K562 (cell line): Measurements from ENCODE around the gene CCDC28B. TPM values are rescaled to one million over a fixed set of nuclear protein-coding genes. Genes with fewer than 3 reads are reported as not detected.
A peak's percentile ranks its signal among the peaks of the same experiment; 100 is the strongest.

Source experiments
- ATAC-seq: fragments of 200-7000 bp; cut with Tn5 transposase; 3 replicates; pipeline ENCODE4 v1.9.1; 2020; ENCODE audit warnings: moderate library complexity
- Bru-seq: library from RNA; stranded (reverse); fragments of 400-500 nt; gene quantifications from one replicate; lab custom pipeline; 2021; lab: Mats Ljungman, UMichigan
- BruChase-seq, 2 experiments: library from RNA; stranded (reverse); fragments of 400-500 nt; gene quantifications; one replicate each; lab custom pipeline; 2021; lab: Mats Ljungman, UMichigan
- BruUV-seq: library from RNA; stranded (reverse); fragments of 400-500 nt; replicated peaks from 2 replicates; lab custom pipeline; 2021; lab: Mats Ljungman, UMichigan
- CTCF ChIA-PET: fragments of 300-600 bp; formaldehyde crosslinking; extraction: SDS; loops from one replicate; lab custom pipeline; 2021; ENCODE audit warnings: low intra/inter-chr PET ratio; lab: Yijun Ruan, JAX
- POLR2A ChIA-PET: fragments of 300-600, 350-650 bp; sonication (Branson Sonifier 250); formaldehyde crosslinking; extraction: SDS; loops from one replicate; lab custom pipeline; 2021; ENCODE audit warnings: antibody characterized with exemption, inconsistent platforms; lab: Yijun Ruan, JAX
- DNase-seq, 4 experiments: peaks; one replicate each; pipeline versions ENCODE4 v3.0.0 to v3.0.0-alpha.2; 2011 to 2018; ENCODE audit warnings: low spot score in 3 of 4, mixed read lengths in 3 of 4; ENCODE audit errors: extremely low read depth in 1 of 4
- FAIRE-seq: peaks from 2 replicates; lab custom pipeline; 2011; peaks lifted over from hg19 to GRCh38; lab: Jason Lieb, UNC
- H2AFZ ChIP-seq: 2 replicates; pipeline ENCODE4 v1.6.0; 2011; ENCODE audit warnings: low read depth, low read length, control low read depth, inconsistent platforms
- H3K27ac ChIP-seq: fragments of 200-600 bp; 3 replicates; pipeline ENCODE4 v1.8.0; 2011; ENCODE audit warnings: low read depth, mild to moderate bottlenecking, control low read depth, inconsistent platforms, low read length, moderate library complexity, mixed read lengths; ENCODE audit errors: extremely low read depth
- H3K27me3 ChIP-seq, 2 experiments: fragments of 300-600 bp in 1 of 2; 2 replicates in 1 of 2; 3 replicates in 1 of 2; pipeline versions ENCODE4 v1.6.0 to v1.8.0; 2011; ENCODE audit warnings: inconsistent platforms in 2 of 2, low read length in 2 of 2, mild to moderate bottlenecking in 1 of 2, mixed read lengths in 1 of 2, moderate library complexity in 1 of 2; ENCODE audit not compliant: control insufficient read depth in 2 of 2, insufficient read depth in 2 of 2
- H3K36me3 ChIP-seq: fragments of 300-600 bp; 3 replicates; pipeline ENCODE4 v1.8.0; 2011; ENCODE audit warnings: mild to moderate bottlenecking, low read length, inconsistent platforms; ENCODE audit not compliant: control insufficient read depth, insufficient read depth
- H3K4me1 ChIP-seq, 2 experiments: fragments of 200-600 bp in 1 of 2; replicated peaks in 1 of 2; 2 replicates in 1 of 2; 3 replicates in 1 of 2; pipeline versions ENCODE4 v1.5.1 to v1.8.0; 2011; ENCODE audit warnings: inconsistent platforms in 2 of 2, low read length in 2 of 2, mild to moderate bottlenecking in 1 of 2, mixed read lengths in 1 of 2, moderate library complexity in 1 of 2; ENCODE audit not compliant: control insufficient read depth in 2 of 2, insufficient read depth in 2 of 2
- H3K4me2 ChIP-seq: 2 replicates; pipeline ENCODE4 v1.6.1; 2011; ENCODE audit warnings: low read length, control low read depth, inconsistent platforms, mixed read lengths; ENCODE audit not compliant: insufficient read depth
- H3K4me3 ChIP-seq: fragments of 200-600 bp; sonication (generic), shearing (Covaris generic); 2 replicates; pipeline ENCODE4 v1.5.1; 2016; ENCODE audit warnings: control low read depth, inconsistent platforms
- H3K79me2 ChIP-seq: fragments of 200-600 bp; 3 replicates; pipeline ENCODE4 v1.8.0; 2011; ENCODE audit warnings: low read length, inconsistent platforms; ENCODE audit not compliant: control insufficient read depth, insufficient read depth
- H3K9ac ChIP-seq, 2 experiments: 2 replicates each; pipeline versions ENCODE4 v1.6.0 to v1.6.1; 2011; ENCODE audit warnings: low read depth in 2 of 2, low read length in 2 of 2, control low read depth in 1 of 2, inconsistent platforms in 1 of 2, mild to moderate bottlenecking in 1 of 2, mixed read lengths in 1 of 2; ENCODE audit not compliant: insufficient read depth in 1 of 2
- H3K9me1 ChIP-seq: one replicate; pipeline ENCODE4 v1.6.0; 2011; ENCODE audit warnings: inconsistent platforms, mild to moderate bottlenecking, low read length, moderate library complexity; ENCODE audit not compliant: control insufficient read depth, insufficient read depth
- H3K9me3 ChIP-seq: replicated peaks from 2 replicates; pipeline ENCODE4 v1.5.1; 2011; ENCODE audit warnings: low read depth, low read length, inconsistent platforms; ENCODE audit not compliant: control insufficient read depth, insufficient read depth
- H4K20me1 ChIP-seq: replicated peaks from 2 replicates; pipeline ENCODE4 v1.6.1; 2011; ENCODE audit warnings: low read length, inconsistent platforms, mixed read lengths; ENCODE audit not compliant: control insufficient read depth, insufficient read depth
- ARHGAP35 ChIP-seq: fragments of 450-650 bp; IDR thresholded peaks from 2 replicates; pipeline ENCODE4 v1.6.1; 2018; ENCODE audit not compliant: partially characterized antibody
- GTF2A2 ChIP-seq: IDR thresholded peaks from 2 replicates; pipeline ENCODE4 v1.6.1; 2016; ENCODE audit warnings: mild to moderate bottlenecking, missing genetic modification characterization, missing compliant biosample characterization
- KHSRP ChIP-seq: fragments of 450-650 bp; IDR thresholded peaks from 2 replicates; pipeline ENCODE4 v1.6.1; 2017
- MTA2 ChIP-seq: fragments of 450-650 bp; IDR thresholded peaks from 2 replicates; pipeline ENCODE4 v1.6.1; 2016; ENCODE audit warnings: low read depth
- RUNX1 ChIP-seq: sonication (generic); IDR thresholded peaks from 2 replicates; pipeline ENCODE4 v1.6.1; 2016; ENCODE audit warnings: antibody characterized with exemption, low read depth
- SMAD2 ChIP-seq: fragments of 150-350 bp; IDR thresholded peaks from 2 replicates; pipeline ENCODE4 v1.6.1; 2014; ENCODE audit warnings: low read depth, mild to moderate bottlenecking, low read length
- SRSF9 ChIP-seq: fragments of 200-400 bp; formaldehyde crosslinking; IDR thresholded peaks from 2 replicates; pipeline ENCODE4 v1.6.1; 2017; ENCODE audit warnings: low read depth, low read length, borderline replicate concordance
- WGBS: fragments of 100-300 bp; shearing (Covaris generic); methylation state at CpG from one replicate; pipeline ENCODE4 v1.1.6; 2016; ENCODE audit warnings: low coverage, mixed read lengths; ENCODE audit not compliant: insufficient coverage; ENCODE audit errors: missing lambda C conversion rate; 5-methylcytosine and 5-hydroxymethylcytosine counted together
- in situ Hi-C: fragments of 300-500 bp; cut with MboI; formaldehyde crosslinking; loops from 4 replicates; pipeline ENCODE4 v1.15.0; 2018; ENCODE audit warnings: inconsistent platforms, mixed read lengths
- intact Hi-C: fragments of 100-400 bp; cut with micrococcal nuclease; formaldehyde crosslinking; loops from 2 replicates; pipeline ENCODE4 v1.14.2; 2022
- long read RNA-seq, 3 experiments: library from polyadenylated mRNA in 2 of 3; library from RNA in 1 of 3; unstranded in 2 of 3; stranded (forward) in 1 of 3; transcript quantifications; one replicate each; pipeline ENCODE4 v2.0.0, GENCODE V29; 2019 to 2022
- polyA minus RNA-seq, 3 experiments: library from RNA; depleted of rRNA, polyadenylated mRNA; stranded (reverse); fragments of >200 nt; gene quantifications; 2 replicates each; pipeline ENCODE4 v1.2.3, GENCODE V29; 2011
- polyA plus RNA-seq, 8 experiments: library from polyadenylated mRNA; depleted of rRNA in 4 of 8; stranded (reverse) in 5 of 8; unstranded in 3 of 8; fragments of >200 nt; fragmentation: Nextera tagmentation in 2 of 8; fragmentation: Illumina TruSeq in 1 of 8; extraction: Ambion mirVana in 2 of 8; extraction: Trizol in 1 of 8; gene quantifications; 2 replicates each; pipeline versions ENCODE4 v1.2.1 to v1.2.3, GENCODE V29; 2011 to 2014; ENCODE audit warnings: inconsistent platforms in 1 of 8, missing spikeins in 1 of 8
- total RNA-seq, 7 experiments: library from RNA; depleted of rRNA in 6 of 7; stranded (reverse); fragments of >200 nt in 6 of 7; fragmentation: Illumina TruSeq in 2 of 7; extraction: Trizol in 2 of 7; gene quantifications; 2 replicates each; pipeline versions ENCODE4 v1.2.1 to v1.2.3, GENCODE V29; 2011 to 2021; ENCODE audit warnings: low replicate concordance in 1 of 7
- TF ChIP-seq, protein P1 (sequence below): IDR thresholded peaks from 2 replicates; pipeline ENCODE4 v1.6.1; 2014; ENCODE audit warnings: antibody characterized with exemption
- TF ChIP-seq, protein P2 (sequence below): fragments of 200-800 bp; sonication (Bioruptor generic); IDR thresholded peaks from 2 replicates; pipeline ENCODE4 v1.6.1; 2016; ENCODE audit warnings: missing genetic modification characterization, missing compliant biosample characterization

The CCDC28B gene
- 11.5 and 23.4 TPM in 2 replicates for total RNA-seq (2011; cell fraction: chromatin; rRNA removed; ENCODE audit: low replicate concordance)
- 20.0 and 22.0 TPM in 2 replicates for total RNA-seq (2011; cell fraction: nucleolus; rRNA removed)
- total RNA-seq (2011; cell fraction: nucleoplasm; rRNA removed), result 16.6 and 19.8 TPM in 2 replicates
- 51.9 and 59.5 TPM in 2 replicates for total RNA-seq (2014; rRNA removed)
- 14.3 and 17.3 TPM in 2 replicates for total RNA-seq (2014; rRNA removed; fragmentation: Illumina TruSeq; extraction: Trizol)
- total RNA-seq (2015; rRNA removed; fragmentation: Illumina TruSeq; extraction: Trizol), result 42.2 and 44.4 TPM in 2 replicates
- 48.0 and 50.6 TPM in 2 replicates for total RNA-seq (2021)
- polyA plus RNA-seq (2011; rRNA removed), result 29.3 and 29.4 TPM in 2 replicates
- 38.3 and 45.4 TPM in 2 replicates for polyA plus RNA-seq (2011; cell fraction: cytosol; rRNA removed)
- polyA plus RNA-seq (2011; cell fraction: nucleus; rRNA removed), result 22.5 and 26.4 TPM in 2 replicates
- polyA plus RNA-seq (2012), result 44.3 and 77.3 TPM in 2 replicates
- 31.7 and 45.4 TPM in 2 replicates for polyA plus RNA-seq (2014; fragmentation: Illumina TruSeq; extraction: Trizol)
- polyA plus RNA-seq (2014; fragmentation: Nextera tagmentation; extraction: Ambion mirVana), result 10 to 100 TPM in 1 of 2 experiments, 1 to 10 TPM in 1; 5.7 to 14.5 TPM
- 54.5 and 56.6 TPM in 2 replicates for polyA plus RNA-seq (2014; rRNA removed)
- 15.4 and 16.3 TPM in 2 replicates for polyA minus RNA-seq (2011; rRNA and poly(A)+ RNA removed)
- polyA minus RNA-seq (2011; cell fraction: cytosol; rRNA and poly(A)+ RNA removed), result 16.2 and 17.0 TPM in 2 replicates
- polyA minus RNA-seq (2011; cell fraction: nucleus; rRNA and poly(A)+ RNA removed), result 7.1 and 7.9 TPM in 2 replicates
- Bru-seq, nascent RNA, result percentile 65 among the genes with signal in this experiment
- percentile 61 among the genes with signal in this experiment for BruChase-seq, experiment 1, labeled RNA remaining after a 2-hour chase
- BruChase-seq, experiment 2, labeled RNA remaining after a 6-hour chase, result percentile 65 among the genes with signal in this experiment
- long read RNA-seq, experiment 1, transcript CCDC28B-201 (6 exons, 1,089 nt), result major isoform, 38 of 82 reads
- long read RNA-seq, experiment 1, partial matches to known transcripts, result 24 of 82 reads
- long read RNA-seq, experiment 1, other reads (novel, unspliced or antisense), result 14 of 82 reads
- long read RNA-seq, experiment 2, transcript CCDC28B-201 (6 exons, 1,089 nt), result major isoform, 28 of 67 reads
- long read RNA-seq, experiment 2, partial matches to known transcripts, result 11 of 67 reads
- long read RNA-seq, experiment 2, other reads (novel, unspliced or antisense), result 25 of 67 reads
- long read RNA-seq, experiment 3, transcript CCDC28B-201 (6 exons, 1,089 nt), result major isoform, 23 of 48 reads
- long read RNA-seq, experiment 3, partial matches to known transcripts, result 18 of 48 reads
- long read RNA-seq, experiment 3, other reads (novel, unspliced or antisense), result 6 of 48 reads

DNA sequence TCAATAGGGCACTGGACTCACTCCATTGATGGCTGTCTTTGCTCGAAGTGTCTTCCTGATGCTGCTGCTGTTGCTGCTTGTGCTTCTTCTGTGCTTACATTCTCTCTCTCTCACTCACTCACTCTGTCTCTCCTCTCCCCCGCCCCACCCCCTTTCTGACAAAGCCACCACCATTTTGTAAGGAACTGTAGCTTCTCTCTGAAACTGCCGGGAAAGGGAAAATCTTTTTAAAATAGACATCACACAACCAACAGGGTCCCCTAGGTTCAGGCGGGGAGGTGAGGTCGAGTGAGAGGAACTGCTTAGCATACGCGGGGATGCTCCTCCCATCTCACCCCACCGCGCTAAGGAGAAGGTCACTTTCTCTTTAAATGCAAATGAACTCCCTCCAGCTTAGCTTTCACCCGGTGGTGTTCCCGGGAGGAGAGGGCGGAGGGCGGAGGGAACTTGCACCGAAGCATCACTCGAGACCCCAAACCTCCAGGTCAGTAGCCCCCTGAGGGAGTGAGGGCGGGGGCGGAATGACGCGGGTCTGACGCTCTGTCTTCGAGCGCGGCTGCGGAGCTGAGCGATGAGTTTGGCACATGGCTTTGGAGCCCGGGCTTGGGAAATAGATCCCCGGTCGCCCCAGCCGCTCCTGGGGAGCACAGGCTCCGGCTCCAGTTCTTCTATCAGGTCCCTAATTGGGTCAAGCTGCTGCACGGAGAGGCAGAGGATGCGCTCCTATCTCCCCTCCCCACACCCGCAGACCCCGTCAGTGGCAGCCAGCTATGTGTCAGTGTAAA lies at the start of gene CCDC28B:
TSS of gene CCDC28B (plus strand) at position 370 of the 785 bp plus-strand sequence. CDS start 1,341 bp downstream, outside the sequence.
- Histone ChIP-seq H2AFZ (peak within 1 kb of the TSS; percentile 97), H3K4me2 (peak within 1 kb of the TSS; percentile 90), H3K27ac (peak within 1 kb of the TSS; percentile 75), H3K9me1 (peaks cover 3% of the 10 kb centered on the region), H3K27me3 (no peaks in the 10 kb centered on the region), H3K79me2 (peaks cover 13% of the 10 kb centered on the region; the same call in 2 of the 3 replicates), H3K4me1 (peaks cover 20 to 46% of the 10 kb centered on the region in 2 experiments), H3K9me3 (no peaks in the 10 kb centered on the region), H4K20me1 (no peaks in the 10 kb centered on the region; the same call in none of the 2 replicates), H3K4me3 (peak within 1 kb of the TSS; percentile 49), H3K9ac (peak within 1 kb of the TSS; percentile 69 to 89), H3K36me3 (peaks cover 32% of the 10 kb centered on the region)
- ChIA-PET CTCF (interaction anchor here (0.6 kb wide), 1 partner anchor 99 kb away, joined by 3 read pairs; no protein-coding TSS in a partner anchor), POLR2A (interaction anchor here (0.6 to 10.8 kb wide), 20 partner anchors 8 to 457 kb away, joined by 3 to 201 read pairs (median 4); partner anchors contain the start of genes DCDC2B, KPNA6, MARCKSL1 and TMEM39B)
- intact Hi-C loops (no loop called here), in situ Hi-C loops (no loop called here)
- under 1% methylated on average over 34 of the region's 34 CpGs for WGBS
- no TSS peak for BruUV-seq
- FAIRE-seq (peak; percentile 96), DNase-seq (peak; percentile 68 to 82 (median 74)), ATAC-seq (peak; percentile 65)
- TF ChIP-seq RUNX1, result no peak
- TF ChIP-seq GTF2A2 (tag), result no peak
- TF ChIP-seq MTA2, result no peak
- TF ChIP-seq, protein P1, sequence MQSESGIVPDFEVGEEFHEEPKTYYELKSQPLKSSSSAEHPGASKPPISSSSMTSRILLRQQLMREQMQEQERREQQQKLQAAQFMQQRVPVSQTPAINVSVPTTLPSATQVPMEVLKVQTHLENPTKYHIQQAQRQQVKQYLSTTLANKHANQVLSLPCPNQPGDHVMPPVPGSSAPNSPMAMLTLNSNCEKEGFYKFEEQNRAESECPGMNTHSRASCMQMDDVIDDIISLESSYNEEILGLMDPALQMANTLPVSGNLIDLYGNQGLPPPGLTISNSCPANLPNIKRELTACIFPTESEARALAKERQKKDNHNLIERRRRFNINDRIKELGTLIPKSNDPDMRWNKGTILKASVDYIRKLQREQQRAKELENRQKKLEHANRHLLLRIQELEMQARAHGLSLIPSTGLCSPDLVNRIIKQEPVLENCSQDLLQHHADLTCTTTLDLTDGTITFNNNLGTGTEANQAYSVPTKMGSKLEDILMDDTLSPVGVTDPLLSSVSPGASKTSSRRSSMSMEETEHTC, result no peak
- TF ChIP-seq, protein P2, sequence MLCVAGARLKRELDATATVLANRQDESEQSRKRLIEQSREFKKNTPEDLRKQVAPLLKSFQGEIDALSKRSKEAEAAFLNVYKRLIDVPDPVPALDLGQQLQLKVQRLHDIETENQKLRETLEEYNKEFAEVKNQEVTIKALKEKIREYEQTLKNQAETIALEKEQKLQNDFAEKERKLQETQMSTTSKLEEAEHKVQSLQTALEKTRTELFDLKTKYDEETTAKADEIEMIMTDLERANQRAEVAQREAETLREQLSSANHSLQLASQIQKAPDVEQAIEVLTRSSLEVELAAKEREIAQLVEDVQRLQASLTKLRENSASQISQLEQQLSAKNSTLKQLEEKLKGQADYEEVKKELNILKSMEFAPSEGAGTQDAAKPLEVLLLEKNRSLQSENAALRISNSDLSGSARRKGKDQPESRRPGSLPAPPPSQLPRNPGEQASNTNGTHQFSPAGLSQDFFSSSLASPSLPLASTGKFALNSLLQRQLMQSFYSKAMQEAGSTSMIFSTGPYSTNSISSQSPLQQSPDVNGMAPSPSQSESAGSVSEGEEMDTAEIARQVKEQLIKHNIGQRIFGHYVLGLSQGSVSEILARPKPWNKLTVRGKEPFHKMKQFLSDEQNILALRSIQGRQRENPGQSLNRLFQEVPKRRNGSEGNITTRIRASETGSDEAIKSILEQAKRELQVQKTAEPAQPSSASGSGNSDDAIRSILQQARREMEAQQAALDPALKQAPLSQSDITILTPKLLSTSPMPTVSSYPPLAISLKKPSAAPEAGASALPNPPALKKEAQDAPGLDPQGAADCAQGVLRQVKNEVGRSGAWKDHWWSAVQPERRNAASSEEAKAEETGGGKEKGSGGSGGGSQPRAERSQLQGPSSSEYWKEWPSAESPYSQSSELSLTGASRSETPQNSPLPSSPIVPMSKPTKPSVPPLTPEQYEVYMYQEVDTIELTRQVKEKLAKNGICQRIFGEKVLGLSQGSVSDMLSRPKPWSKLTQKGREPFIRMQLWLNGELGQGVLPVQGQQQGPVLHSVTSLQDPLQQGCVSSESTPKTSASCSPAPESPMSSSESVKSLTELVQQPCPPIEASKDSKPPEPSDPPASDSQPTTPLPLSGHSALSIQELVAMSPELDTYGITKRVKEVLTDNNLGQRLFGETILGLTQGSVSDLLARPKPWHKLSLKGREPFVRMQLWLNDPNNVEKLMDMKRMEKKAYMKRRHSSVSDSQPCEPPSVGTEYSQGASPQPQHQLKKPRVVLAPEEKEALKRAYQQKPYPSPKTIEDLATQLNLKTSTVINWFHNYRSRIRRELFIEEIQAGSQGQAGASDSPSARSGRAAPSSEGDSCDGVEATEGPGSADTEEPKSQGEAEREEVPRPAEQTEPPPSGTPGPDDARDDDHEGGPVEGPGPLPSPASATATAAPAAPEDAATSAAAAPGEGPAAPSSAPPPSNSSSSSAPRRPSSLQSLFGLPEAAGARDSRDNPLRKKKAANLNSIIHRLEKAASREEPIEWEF, result peak; percentile 47; the same call in 1 of the 2 replicates
- TF ChIP-seq ARHGAP35, result no peak
- no peak for TF ChIP-seq SMAD2
- no peak for TF ChIP-seq KHSRP
- no peak for TF ChIP-seq SRSF9
